WTC11 (cell line): ENCODE measurements around the gene NPHS1. TPM values are rescaled to one million over a fixed set of nuclear protein-coding genes. Genes with fewer than 3 reads are reported as not detected.

Experiments
- ATAC-seq: fragments of 200-7000 bp; cut with Tn5 transposase; 2 replicates; pipeline ENCODE4 v1.10.0; 2021; ENCODE audit warnings: mild to moderate bottlenecking, moderate library complexity
- CTCF ChIA-PET: fragments of 300-600 bp; sonication (Branson Sonifier 250); formaldehyde crosslinking; loops from one replicate; lab custom pipeline; 2021; ENCODE audit warnings: antibody characterized with exemption; lab: Charles Lee
- POLR2A ChIA-PET: fragments of 350-600 bp; sonication (Branson Sonifier 250); formaldehyde crosslinking; loops from one replicate; lab custom pipeline; 2021; ENCODE audit warnings: antibody characterized with exemption; lab: Charles Lee
- DNase-seq: peaks from one replicate; pipeline ENCODE4 v3.0.0; 2021; ENCODE audit warnings: low spot score
- H3K27ac Mint-ChIP-seq: 2 replicates; pipeline ENCODE4 v1.8.0; 2021; ENCODE audit warnings: mixed read lengths
- H3K27me3 Mint-ChIP-seq: 2 replicates; pipeline ENCODE4 v1.8.0; 2021; ENCODE audit warnings: low read depth, mild to moderate bottlenecking, moderate library complexity, mixed read lengths
- H3K36me3 Mint-ChIP-seq: 2 replicates; pipeline ENCODE4 v1.8.0; 2021; ENCODE audit warnings: mixed read lengths
- H3K4me1 Mint-ChIP-seq: 2 replicates; pipeline ENCODE4 v1.8.0; 2022; ENCODE audit warnings: mixed read lengths
- H3K4me3 Mint-ChIP-seq: 2 replicates; pipeline ENCODE4 v1.8.0; 2021; ENCODE audit warnings: mild to moderate bottlenecking, moderate library complexity, mixed read lengths
- H3K9me3 Mint-ChIP-seq: 2 replicates; pipeline ENCODE4 v1.8.0; 2021; ENCODE audit warnings: mixed read lengths
- AR ChIP-seq: fragments of 250-450 bp; sonication (Bioruptor Pico); IDR thresholded peaks from 2 replicates; pipeline ENCODE4 v1.9.0; 2021; ENCODE audit warnings: mild to moderate bottlenecking
- CDX4 ChIP-seq: fragments of 250-450 bp; sonication (Bioruptor Pico); IDR thresholded peaks from 2 replicates; pipeline ENCODE4 v1.9.0; 2021; ENCODE audit warnings: moderate library complexity, mild to moderate bottlenecking, inconsistent platforms, borderline replicate concordance
- CTCF ChIP-seq: fragments of 200-600 bp; IDR thresholded peaks from 2 replicates; pipeline ENCODE4 v1.8.0; 2022; ENCODE audit warnings: antibody characterized with exemption
- E2F1 ChIP-seq: sonication (generic); formaldehyde crosslinking; IDR thresholded peaks from 2 replicates; pipeline ENCODE4 v1.8.0; 2022; ENCODE audit warnings: mild to moderate bottlenecking, missing genetic modification reagents
- ELF4 ChIP-seq: sonication (generic); formaldehyde crosslinking; IDR thresholded peaks from 2 replicates; pipeline ENCODE4 v1.8.1; 2022; ENCODE audit warnings: low read depth, mild to moderate bottlenecking, moderate library complexity, missing genetic modification reagents
- EMX1 ChIP-seq: fragments of 250-450 bp; sonication (Bioruptor Pico); IDR thresholded peaks from 2 replicates; pipeline ENCODE4 v1.8.0; 2021; ENCODE audit warnings: mild to moderate bottlenecking
- FOXK1 ChIP-seq: sonication (generic); formaldehyde crosslinking; IDR thresholded peaks from 2 replicates; pipeline ENCODE4 v1.8.0; 2022; ENCODE audit warnings: mild to moderate bottlenecking, moderate library complexity, missing genetic modification reagents
- NR3C1 ChIP-seq: sonication (generic); formaldehyde crosslinking; conservative IDR thresholded peaks from 2 replicates; pipeline ENCODE4 v1.8.1; 2023; ENCODE audit warnings: low read depth, mild to moderate bottlenecking, missing genetic modification reagents
- PREB ChIP-seq: sonication (generic); formaldehyde crosslinking; IDR thresholded peaks from 2 replicates; pipeline ENCODE4 v1.8.1; 2022; ENCODE audit warnings: mild to moderate bottlenecking, missing genetic modification reagents, moderate library complexity, borderline replicate concordance
- SMAD4 ChIP-seq: sonication (generic); formaldehyde crosslinking; IDR thresholded peaks from 2 replicates; pipeline ENCODE4 v1.8.0; 2022; ENCODE audit warnings: mild to moderate bottlenecking, missing genetic modification reagents
- TCF7 ChIP-seq: sonication (generic); formaldehyde crosslinking; IDR thresholded peaks from 2 replicates; pipeline ENCODE4 v1.8.0; 2022; ENCODE audit warnings: mild to moderate bottlenecking, low read depth, missing genetic modification reagents, moderate library complexity
- TEAD4 ChIP-seq: sonication (generic); formaldehyde crosslinking; IDR thresholded peaks from 2 replicates; pipeline ENCODE4 v1.8.0; 2022; ENCODE audit warnings: mild to moderate bottlenecking, missing genetic modification reagents
- ZNF121 ChIP-seq: sonication (generic); formaldehyde crosslinking; IDR thresholded peaks from 2 replicates; pipeline ENCODE4 v1.8.0; 2023; ENCODE audit warnings: missing genetic modification reagents
- ZNF425 ChIP-seq: fragments of 250-450 bp; sonication (Bioruptor Pico); conservative IDR thresholded peaks from 2 replicates; pipeline ENCODE4 v1.9.0; 2021; ENCODE audit warnings: mild to moderate bottlenecking
- total RNA-seq: library from RNA; stranded (reverse); gene quantifications from 3 replicates; pipeline ENCODE4 v1.2.3, GENCODE V29; 2021

NPHS1 gene
- total RNA-seq, 1 experiment from 2014 or later: 0.61 TPM

- TF ChIP-seq CDX4 (CRISPR knock-in tag) (no peak), NR3C1 (CRISPR knock-in tag) (no peak), EMX1 (CRISPR knock-in tag) (no peak), FOXK1 (CRISPR knock-in tag) (no peak), TCF7 (no peak), ELF4 (CRISPR knock-in tag) (no peak), ZNF425 (CRISPR knock-in tag) (no peak)
- TF ChIP-seq, all 79 proteins: peak for 0
These were observed 37.9 kb upstream of the NPHS1 start (continued) for GRCh38 chr19:35890113-35890650.

- Mint-ChIP-seq H3K27me3 (no peaks in the 10 kb centered on the region), H3K4me3 (no peak overlapping the region), H3K9me3 (no peaks in the 10 kb centered on the region), H3K4me1 (no peaks in the 10 kb centered on the region), H3K36me3 (peaks cover 54% of the 10 kb centered on the region), H3K27ac (no peak overlapping the region)
- no peak for DNase-seq
- ATAC-seq: no peak
- ChIA-PET CTCF (no interaction called here), POLR2A (no interaction called here)
- TF ChIP-seq CTCF (no peak), ZNF121 (CRISPR knock-in tag) (no peak), PREB (no peak), E2F1 (CRISPR knock-in tag) (no peak), TCF7 (no peak), TEAD4 (CRISPR knock-in tag) (no peak), ZNF425 (CRISPR knock-in tag) (no peak), AR (CRISPR knock-in tag) (no peak), SMAD4 (CRISPR knock-in tag) (no peak)
- TF ChIP-seq, all 79 proteins: peak for 0
These were observed 37.2 kb upstream of the NPHS1 start for GRCh38 chr19:35889370-35890112.
